GM19463 (cell line): ENCODE results near the gene ZBTB7C.

Experiments
- ATAC-seq: cut with Tn5 transposase; IDR thresholded peaks from one replicate; pipeline ENCODE4 v1.9.1; 2021; ENCODE audit warnings: mild to moderate bottlenecking, moderate library complexity; ENCODE audit not compliant: unreplicated experiment

ZBTB7C gene

DNA sequence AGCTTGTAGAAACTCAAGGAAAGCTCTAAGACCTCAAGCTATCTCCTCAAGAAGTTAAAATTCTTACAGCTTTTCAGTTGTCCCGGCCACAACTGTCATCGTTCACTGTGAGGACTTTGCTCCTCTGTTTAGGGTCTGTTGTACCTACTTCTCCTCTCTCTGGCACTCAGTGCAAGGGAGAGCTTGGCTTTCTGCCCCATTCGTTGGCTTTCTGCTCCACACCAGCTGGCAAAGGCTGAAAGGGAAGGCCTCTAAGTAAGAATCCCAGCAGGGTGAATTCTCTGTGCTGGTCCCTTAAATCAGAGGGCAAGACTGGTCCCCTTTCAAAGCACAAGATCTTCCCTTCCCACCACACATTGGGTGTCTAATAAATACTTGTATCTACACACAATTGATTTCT is 17.3 kb downstream of the ZBTB7C start:
- no peak for ATAC-seq

DNA sequence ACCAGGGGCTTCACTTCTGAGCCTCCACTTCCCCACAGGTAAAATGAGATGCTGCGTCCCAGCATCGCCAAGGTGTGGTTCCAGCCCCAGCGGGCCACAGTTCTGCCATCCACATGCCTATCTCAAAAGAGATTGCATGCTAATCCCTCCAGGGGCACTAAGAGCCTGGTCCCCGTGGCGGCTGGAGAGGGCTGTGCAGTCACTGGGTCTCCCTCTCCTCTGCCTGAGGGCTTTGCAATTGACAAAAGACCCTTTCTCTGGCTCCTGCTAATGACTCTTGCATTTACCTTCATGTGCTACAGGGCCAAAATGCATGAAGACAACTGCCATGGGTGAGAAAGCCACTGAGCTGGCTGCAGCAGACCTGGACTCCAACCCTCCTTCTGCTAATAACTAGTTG is 18.5 kb downstream of the ZBTB7C start:
- ATAC-seq, result no peak

DNA sequence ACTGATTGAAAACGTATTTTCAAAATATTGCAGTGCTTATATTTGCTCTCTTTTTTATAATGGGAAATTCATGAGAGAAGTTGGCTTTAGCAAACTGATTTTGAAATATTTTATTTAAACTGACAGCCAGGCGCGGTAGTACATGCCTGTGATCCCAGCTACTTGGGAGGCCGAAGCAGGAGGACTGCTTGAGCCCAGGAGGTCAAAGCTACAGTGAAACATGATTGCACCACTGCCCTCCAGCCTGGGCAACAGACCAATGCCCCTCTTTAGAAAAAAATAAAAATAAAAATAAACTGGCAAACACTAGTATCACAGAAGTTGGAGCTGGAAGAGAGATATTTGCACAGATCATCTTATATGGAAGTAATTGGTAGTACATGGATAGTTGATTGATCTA is 20.7 kb downstream of the ZBTB7C start:
- no peak for ATAC-seq

DNA sequence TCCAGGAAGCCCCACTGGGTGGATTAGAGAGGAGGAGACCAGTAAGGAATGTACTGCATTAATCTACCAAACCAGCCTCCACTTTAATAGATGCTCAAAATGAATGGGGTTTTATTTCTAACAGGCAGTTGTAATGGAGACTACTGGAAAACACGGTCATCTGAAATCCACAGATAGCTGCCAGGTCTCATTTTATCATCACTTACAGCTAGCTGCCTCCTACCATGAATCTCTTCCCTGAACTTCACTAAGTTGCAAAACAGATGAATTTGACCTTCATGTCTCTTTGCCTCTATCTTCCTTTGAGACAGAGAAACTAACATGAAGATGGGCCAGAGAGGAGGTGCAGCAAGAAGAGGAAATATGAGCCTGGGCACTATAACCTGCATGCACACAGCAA is 21.9 kb downstream of the ZBTB7C start:
- no peak for ATAC-seq

DNA sequence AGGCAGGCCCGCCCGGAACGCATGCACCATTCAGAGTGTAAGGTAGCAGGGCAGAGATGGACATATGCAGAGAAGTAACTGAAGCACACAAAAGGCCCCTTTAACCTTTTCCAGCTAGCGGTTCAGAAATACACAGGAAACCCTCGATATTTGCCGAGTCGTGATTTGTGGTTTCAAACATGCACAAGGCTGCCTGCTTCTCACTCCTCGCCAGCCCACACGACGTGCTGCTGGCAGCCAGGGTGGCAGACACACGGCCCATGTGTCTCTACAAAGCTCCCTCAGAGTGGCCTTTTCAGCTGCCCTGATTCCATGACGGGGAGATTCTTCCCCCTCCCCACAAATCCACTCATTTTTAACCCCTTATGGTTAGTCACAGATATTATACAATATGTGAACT is 23.6 kb downstream of the ZBTB7C start:
- ATAC-seq, result no peak

DNA sequence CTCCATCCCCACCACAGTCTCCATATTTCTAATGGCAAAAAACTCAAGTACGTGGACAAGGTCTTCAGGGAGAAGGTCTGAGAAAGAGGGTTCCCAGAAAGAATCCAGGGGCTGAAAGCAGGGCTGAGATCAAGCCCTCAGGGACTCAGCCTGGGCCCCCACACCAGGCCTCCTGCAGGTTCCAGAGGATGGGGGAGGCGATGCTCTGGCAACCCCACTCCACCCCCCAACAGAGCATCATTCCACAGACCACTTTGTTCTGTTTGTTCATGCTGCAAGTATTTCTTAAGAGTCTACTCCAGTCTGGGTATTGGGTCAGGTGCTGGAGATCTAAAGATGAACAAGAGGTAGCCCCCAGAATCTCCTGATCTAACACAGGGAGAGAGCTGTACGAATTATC is 32.2 kb downstream of the ZBTB7C start:
- no peak for ATAC-seq

DNA sequence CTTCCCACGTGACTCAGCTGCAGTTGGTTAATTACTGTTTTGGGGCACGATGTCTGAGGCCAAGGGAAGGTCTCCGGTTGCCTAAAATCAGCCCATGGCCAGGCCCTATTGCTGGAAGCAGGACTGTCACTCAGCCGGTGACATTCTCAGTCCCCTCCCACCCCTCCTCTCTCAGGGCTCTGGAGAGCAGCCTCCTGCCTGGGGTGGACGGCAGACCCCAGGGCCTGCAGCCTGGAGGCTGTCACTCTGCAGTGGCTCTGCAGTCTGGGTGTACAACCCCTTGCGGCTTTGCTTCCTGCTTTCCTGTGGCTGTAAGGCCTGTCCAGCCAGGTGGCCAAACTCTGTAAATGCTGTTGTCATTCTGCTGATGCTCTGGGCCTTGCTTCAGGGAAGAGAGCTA is 32.8 kb downstream of the ZBTB7C start:
- ATAC-seq, result no peak

DNA sequence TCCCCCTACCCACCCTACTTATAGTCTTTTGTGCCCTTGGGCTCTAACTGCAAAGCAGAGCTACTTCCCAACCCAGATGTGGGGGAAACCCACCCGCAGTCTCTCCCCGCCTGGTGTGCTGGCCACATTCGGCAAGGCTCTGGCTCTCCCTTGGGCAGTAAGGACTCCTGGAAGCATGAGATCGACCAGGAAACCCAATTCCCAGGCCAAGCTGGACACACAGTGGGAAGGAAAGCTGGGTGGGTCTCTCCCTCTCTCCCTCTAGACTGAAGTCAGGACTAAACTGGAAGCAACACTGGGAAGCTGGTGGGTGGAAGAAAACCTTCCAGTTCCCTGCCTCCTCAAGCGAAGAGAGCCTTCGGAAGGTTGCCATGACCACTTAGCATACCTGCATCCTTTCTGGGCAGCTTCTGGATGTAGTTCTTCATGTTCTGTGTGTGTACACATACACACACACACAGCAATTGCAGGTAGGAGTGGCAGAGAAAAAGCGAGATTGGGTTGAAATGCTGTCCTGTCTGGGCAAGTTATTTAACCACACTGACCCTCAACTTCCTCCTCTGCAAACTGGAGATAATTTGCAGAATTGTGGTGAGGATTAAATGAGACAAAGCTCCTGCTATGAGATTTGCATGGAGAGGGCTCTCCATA is 33.9 kb downstream of the ZBTB7C start:
- ATAC-seq, result no peak

DNA sequence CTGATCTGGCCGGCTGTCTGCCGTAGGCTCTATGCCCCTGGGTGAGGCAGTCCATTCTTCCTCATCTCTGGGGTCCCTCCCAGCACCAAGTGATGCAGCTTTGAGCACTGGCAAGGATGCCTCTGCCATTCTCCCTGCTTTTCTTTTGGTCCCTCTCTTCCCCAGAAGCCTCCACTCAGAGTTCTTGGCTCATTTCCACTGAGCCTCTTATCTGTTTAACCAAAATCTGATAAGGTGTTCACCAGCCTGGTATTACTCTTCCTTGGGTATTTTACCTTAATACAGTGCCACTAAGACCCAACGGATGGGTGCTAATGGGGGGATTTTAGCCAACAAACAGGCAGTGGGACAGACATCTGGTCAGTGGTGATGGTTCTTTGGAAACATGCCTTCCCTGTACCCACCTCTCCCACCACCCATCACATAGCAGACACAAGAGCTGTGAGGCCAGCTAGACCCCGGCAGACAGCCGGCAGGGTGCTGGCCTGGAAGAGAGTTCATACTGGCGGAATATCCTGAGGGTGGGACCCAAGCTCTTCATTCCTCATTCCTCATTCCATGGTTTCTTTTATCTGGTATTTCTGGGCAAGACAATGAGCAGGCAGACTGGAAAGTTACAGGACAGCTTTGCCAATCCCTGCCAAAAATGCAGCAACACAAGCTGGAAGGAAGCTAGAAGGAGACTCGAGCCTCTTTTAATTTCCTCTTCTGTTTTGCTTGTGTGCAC is 34.6 kb downstream of the ZBTB7C start:
- no peak for ATAC-seq

DNA sequence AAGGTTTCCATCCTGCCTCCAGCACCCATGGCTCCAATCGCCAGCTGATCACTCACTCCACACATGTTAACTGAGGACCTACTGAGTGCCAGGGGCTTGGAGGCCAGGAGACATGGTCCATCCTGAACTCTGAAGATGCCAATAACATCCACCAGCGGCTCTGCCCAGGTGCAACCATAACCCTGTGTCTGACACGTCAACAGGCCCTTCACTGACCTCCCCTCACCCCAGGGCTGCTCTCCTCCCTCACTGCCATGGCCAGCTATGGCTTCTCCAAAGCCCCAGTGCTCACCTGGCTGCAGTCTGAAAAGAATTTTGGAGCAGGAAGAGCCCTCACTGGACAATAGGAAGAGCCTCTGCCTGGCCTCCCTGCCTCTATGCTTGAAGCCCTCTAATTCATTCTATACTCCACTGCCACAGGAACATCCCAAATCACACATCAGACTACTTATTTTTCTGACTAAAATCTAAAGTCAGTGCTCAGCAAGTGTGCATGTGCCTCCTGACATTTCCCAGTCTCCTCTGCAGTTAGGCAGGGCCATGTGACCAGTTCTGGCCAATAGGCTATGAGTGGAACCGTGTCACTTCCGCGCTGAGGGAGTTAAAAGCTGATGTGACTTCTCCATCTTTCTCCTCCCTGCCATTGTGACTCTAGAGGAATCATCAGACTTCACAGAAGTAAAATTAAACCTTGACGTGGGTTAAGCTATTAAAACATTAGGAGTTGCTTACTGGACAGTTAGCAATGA is 37.2 kb downstream of the ZBTB7C start:
- ATAC-seq, result no peak

DNA sequence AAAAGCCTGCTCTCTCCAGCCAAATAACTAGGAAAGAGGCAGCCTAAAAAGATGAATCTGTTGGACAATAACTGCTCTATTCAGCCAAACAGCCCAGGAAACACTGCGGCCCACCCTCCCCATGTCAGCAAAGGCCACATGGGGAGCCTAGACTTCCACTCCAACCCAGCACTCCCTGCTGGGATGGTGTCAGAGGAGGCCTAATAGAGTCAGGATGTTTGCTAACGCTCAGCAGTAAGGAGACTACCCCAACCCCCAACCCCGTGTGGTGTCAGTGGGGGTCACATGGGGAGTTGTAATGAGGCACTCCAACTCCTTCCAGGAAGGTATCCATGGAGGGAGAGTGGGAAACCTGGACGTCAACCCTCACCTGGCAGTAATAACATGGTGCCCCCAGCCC is 41.6 kb downstream of the ZBTB7C start:
- no peak for ATAC-seq

DNA sequence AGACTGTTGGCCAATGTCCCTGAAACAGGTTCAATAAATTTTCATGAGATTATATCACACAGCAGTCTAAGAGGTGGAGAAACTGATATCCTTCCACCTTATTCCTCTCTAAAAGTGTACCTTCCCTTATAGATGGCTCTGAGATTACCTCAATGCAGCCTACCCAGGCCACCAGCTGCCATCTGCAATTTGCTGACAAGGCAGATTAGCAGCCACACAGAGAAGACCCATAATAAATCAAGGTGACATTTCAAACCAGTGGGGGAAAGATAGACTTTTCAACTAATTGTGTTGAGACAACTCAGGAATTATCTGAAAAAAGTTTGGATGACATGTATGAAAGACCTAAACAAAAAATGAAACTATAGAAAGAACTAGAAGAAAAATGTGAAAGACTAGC is 43.2 kb downstream of the ZBTB7C start:
- ATAC-seq, result no peak

DNA sequence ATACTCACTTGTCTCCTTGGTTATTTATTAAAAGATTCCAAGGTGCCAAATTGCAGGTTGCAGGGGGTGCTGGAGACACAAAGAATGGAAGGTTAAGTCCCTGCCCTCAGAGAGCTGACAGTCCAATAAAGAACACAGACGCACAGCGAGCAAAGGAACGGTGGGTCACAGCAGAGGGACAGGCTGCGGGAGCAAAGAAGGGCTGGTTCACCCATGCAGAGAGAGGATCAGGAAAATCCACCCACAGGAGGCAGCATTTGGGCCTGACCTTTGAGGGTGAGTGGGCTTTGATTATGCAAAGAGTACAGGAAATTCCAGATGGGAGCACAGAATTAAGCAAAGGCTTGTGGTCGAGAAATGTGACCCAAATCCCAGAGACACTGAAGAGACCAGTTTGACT is 45.0 kb downstream of the ZBTB7C start:
- ATAC-seq, result no peak

DNA sequence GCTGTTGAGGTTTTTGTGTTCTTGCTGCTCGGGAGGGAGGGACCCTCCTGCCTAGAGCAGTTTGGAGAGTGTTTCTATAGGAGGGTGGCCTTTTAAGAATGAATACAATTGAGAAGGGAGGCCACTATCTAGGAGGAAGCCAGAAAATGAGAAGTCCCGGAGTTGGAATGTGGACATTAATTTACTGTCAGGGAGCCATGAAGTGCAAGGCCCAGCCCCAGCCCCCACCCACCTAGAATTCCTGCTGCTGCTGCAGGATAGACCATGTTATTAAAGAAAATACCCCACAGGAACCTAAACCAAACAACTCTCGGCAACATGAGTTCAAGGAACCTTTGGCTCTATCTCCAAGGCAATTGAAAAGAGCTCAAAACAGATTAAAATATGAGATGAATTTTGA is 46.0 kb downstream of the ZBTB7C start:
- no peak for ATAC-seq

DNA sequence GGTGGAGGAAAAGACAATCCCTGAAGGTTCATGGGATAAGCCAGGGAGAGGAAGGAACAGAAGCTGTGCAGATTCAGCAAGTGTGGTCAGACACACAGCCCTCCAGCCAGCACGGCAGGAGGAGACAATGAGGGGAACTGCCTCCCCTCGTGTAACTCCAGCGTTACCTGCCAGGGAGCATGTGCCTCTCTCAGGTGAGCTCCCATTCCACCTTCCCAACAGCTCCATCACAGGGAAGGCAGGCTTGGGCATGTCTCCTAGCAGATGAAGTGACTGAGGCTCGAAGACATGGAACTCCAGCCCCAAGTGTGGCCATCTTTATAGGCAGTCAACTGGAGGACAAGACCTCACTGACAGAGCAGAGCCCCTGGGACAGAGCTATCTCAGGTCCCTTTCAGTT is 47.4 kb downstream of the ZBTB7C start:
- ATAC-seq, result no peak

DNA sequence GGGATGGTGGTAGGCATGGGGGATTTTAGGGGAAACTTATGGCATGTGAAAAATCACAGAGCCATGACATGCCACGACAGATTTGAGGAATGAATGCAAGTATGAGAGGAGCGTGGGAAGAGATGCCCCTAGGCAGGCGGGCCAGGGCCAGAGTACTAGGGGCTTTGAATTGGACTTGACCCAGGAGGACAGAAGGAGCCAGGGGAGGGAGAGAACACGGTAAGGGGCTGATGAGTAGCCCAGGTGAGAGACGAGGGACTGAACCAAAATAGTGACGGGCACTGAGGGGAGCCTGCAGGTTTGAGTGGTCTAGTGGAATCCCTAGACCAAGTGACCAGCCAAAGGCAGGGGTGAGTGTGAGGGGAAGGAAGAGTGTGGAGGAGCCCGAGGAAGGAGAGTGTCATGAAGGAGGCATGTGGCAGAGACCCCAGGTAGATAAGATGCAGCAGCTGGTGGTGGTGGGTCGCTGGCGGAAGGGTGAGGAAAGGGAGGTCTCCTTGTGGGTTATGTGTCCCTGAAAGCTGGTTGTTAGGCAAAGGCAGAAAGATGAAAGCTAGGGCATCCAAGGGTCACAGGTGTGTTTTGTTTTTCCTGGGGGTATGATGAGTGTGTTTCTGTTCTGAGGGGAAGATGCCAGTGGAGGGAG is 48.7 kb downstream of the ZBTB7C start:
- ATAC-seq, result no peak

DNA sequence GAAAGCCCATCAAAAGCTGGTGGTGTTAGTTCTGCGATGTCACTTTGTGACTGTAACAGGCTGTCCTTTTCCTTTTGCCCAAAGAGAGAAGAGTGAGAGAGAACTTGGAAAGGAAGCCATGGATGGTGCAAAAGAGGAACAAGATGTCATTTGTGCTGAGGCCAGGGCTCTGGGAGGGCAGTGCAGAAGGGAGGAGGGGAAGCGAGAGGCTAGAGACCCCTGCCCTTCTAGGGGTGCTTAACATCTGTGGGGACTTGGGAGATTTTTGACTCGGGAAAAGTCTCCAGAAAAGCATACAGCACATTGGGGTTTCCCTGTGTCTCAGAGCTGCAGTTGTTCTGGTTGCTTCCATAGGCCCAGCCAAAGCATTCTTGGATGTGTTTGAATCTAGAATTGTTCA is 49.6 kb downstream of the ZBTB7C start:
- ATAC-seq, result no peak

DNA sequence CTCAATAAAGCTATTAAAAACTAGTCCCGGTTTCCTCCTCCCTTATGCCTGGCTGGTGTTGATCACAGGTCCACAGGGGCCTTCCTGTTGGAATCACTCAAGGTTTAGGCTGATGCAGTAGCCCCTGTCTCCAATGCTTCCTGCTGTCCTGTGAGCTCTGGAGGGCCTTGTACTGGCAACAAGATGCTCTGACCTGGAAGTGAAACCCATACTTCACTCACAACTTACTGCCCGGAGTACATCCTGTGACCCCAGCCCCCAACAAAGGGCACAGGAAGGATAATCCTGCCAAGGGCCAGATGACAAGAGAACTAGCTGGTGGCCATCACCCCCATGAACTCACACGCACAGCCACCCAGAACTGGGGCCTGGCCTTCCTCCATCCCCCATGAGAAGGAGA is 50.3 kb downstream of the ZBTB7C start:
- ATAC-seq, result no peak

DNA sequence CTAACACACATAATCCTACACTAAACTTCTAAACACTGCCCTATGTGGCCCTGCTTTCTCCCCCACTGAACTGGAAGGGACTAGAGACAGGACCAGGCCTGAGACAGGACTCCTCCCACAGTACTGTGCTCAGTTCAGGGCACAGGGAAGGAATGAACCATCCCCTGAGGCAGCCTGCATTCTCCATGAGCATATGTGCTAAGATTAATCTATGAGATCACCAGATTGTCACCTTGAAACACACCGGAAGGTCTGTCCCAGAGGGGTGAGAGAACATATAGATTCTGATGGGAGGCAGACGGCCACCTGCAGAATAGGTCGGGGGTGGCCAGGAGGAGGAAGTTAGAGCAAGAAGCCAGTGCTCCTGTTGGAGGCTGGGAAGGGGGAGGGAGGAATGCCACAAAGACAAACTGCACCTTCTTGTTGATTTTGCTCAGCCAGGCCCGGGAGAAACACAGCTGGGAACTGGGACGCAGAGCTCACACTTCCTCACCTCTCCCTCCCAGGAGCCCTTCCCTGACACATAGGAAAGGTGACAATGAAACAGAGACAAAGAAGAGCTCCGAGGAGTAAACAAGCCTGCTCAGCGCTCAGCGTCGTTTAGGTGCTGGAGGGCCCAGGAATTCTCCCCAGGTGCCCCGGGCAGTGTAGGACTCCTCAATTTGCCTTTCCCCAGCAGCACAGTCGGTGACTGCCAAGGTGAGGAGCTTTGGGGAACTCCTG is 52.1 kb downstream of the ZBTB7C start:
- ATAC-seq, result no peak

DNA sequence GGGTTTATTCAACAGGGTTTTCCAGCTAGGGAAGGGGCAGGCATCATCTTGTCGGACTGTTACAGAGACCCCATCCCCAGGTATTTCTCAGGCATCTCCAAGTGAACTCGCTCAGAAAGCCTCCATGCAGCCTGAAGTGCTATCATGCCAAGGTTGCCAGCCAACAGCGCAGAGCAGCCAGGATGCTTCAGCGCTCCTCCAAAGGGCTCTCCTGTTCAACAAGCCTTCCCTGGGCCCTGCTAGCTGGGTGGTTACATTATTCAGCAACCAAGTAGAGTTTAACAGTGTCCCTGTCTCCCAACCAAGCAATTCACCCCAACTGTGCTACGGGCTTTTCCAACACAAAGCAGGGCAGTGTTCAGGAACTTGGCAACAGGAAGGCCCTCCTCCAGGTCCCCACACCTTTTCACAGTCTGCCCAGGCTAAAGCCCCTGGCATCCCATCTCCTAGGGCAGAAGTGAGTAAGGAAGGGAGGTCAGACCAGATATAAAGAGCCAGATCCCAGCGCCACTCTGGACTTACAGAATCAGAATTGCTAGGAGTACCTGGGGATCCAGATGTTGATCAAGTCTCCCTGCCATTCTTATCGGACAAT is 52.9 kb downstream of the ZBTB7C start:
- ATAC-seq, result no peak
